HK-2 (cell line): ENCODE measurements around the gene TMEM140.
"Not testable (repeated sequence)": the region's sequence is repeated elsewhere in the genome, so short reads cannot be mapped to it uniquely, and the experiment has no call there.

Source experiments
- DNase-seq: peaks from one replicate; pipeline ENCODE4 v3.0.0-alpha.2; 2018; ENCODE audit not compliant: unreplicated experiment

Gene TMEM140

GRCh38 chr7:135147899-135148721 is at the start of gene TMEM140:
Gene TMEM140, plus strand, starts transcription at chr7:135148072. Its CDS starts 16,370 bp downstream, at chr7:135164442.
- no peak for DNase-seq

- no peak for DNase-seq
These were observed 49.5 kb upstream of the TMEM140 start for GRCh38 chr7:135098391-135098790.

- no peak for DNase-seq
These were observed 47.0 kb upstream of the TMEM140 start for GRCh38 chr7:135100856-135101255.

GRCh38 chr7:135102372-135102771 is 45.5 kb upstream of the TMEM140 start:
- DNase-seq: no peak

- DNase-seq: no peak
These were observed 38.3 kb upstream of the TMEM140 start for GRCh38 chr7:135109562-135109961.

GRCh38 chr7:135109976-135110375 is 37.9 kb upstream of the TMEM140 start:
- DNase-seq: no peak

GRCh38 chr7:135111379-135111778 is 36.5 kb upstream of the TMEM140 start:
- DNase-seq: no peak

- no peak for DNase-seq
These were observed 33.2 kb upstream of the TMEM140 start for GRCh38 chr7:135114622-135115021.

- DNase-seq: no peak
These were observed 30.8 kb upstream of the TMEM140 start for GRCh38 chr7:135117096-135117495.

GRCh38 chr7:135121868-135122267 is 26.0 kb upstream of the TMEM140 start:
- no peak for DNase-seq

- not testable (repeated sequence) for DNase-seq
These were observed 23.2 kb upstream of the TMEM140 start for GRCh38 chr7:135124631-135125030.

- DNase-seq: no peak
These were observed 18.9 kb upstream of the TMEM140 start for GRCh38 chr7:135128931-135129330.

GRCh38 chr7:135129579-135129978 is 18.3 kb upstream of the TMEM140 start:
- DNase-seq: no peak

GRCh38 chr7:135143885-135144668 is 3.8 kb upstream of the TMEM140 start:
- DNase-seq: no peak

GRCh38 chr7:135147341-135147898 is 452 bp upstream of the TMEM140 start:
- DNase-seq: no peak

GRCh38 chr7:135150072-135150782 is 2.4 kb downstream of the TMEM140 start:
- no peak for DNase-seq

GRCh38 chr7:135151132-135151531 is 3.3 kb downstream of the TMEM140 start:
- no peak for DNase-seq

GRCh38 chr7:135151533-135151932 is 3.7 kb downstream of the TMEM140 start:
- DNase-seq: no peak

- DNase-seq: no peak
These were observed 4.6 kb downstream of the TMEM140 start for GRCh38 chr7:135152442-135152841.

- DNase-seq: no peak
These were observed 6.9 kb downstream of the TMEM140 start for GRCh38 chr7:135154734-135155133.

- no peak for DNase-seq
These were observed 8.4 kb downstream of the TMEM140 start for GRCh38 chr7:135156290-135156689.

- no peak for DNase-seq
These were observed 10.3 kb downstream of the TMEM140 start for GRCh38 chr7:135158141-135158655.
